ENCODE measurements around the gene MS4A6E. TPM values are rescaled to one million over a fixed set of nuclear protein-coding genes. Genes with fewer than 3 reads are reported as not detected.
"Not testable (repeated sequence)": the region's sequence is repeated elsewhere in the genome, so short reads cannot be mapped to it uniquely, and the experiment has no call there.

The MS4A6E gene
- total RNA-seq, 5 donors from 2014 or later (not counting 1 experiment from before 2014, with no cell fraction given): not detected

DNA sequence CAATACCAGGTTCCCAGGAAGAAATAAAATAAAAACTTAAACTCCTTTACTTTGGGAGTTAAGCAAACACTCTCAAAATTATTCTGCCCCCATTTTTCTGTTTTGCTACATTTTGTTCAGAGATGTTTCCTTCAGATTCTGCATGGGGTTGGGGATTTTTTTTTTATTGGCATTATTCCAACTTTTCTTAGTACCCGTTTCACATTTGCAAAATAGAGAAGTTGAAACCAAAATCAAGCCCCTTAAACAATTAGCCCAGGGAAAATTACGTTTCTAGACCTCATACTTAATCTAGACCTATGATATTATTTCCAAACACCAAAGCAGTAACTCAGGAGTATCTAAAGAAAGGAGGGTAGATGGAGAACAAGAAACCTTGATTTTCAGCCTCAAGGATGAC, 30.7 kb downstream of the MS4A6E start:
- POLR2A ChIA-PET: no interaction called here
- CTCF ChIA-PET: no interaction called here
- ATAC-seq (replicated peaks in 1 of 4): no peak
- Histone ChIP-seq H3K36me3 (ENCODE audit: control insufficient read depth in 2 of 2, extremely low read depth in 1 of 2, insufficient read depth in 1 of 2, low read length in 1 of 2) (no peaks in the 10 kb centered on the region), H3K27ac (ENCODE audit: low read length) (no peak overlapping the region), H3K4me3 (ENCODE audit: control insufficient read depth in 1 of 2, extremely low read depth in 1 of 2, low read length in 1 of 2) (no peak overlapping the region), H3K9me3 (no peaks in the 10 kb centered on the region), H3K27me3 (replicated peaks in 1 of 2; ENCODE audit: control insufficient read depth in 2 of 2, extremely low read depth in 1 of 2, insufficient read depth in 2 of 2, low read length in 1 of 2) (peaks cover 0 to 12% of the 10 kb centered on the region in 2 experiments), H3K4me1 (ENCODE audit: control insufficient read depth in 1 of 2, extremely low read depth in 1 of 2, insufficient read depth in 2 of 2, low read length in 2 of 2) (no peaks in the 10 kb centered on the region)
- Mint-ChIP-seq H3K36me3 (no peaks in the 10 kb centered on the region), H3K4me3 (no peak overlapping the region), H3K27me3 (peaks cover 4 to 5% of the 10 kb centered on the region in 2 donors), H3K27ac (no peak overlapping the region), H3K9me3 (peaks cover 0 to 9% (median 1%) of the 10 kb centered on the region in 3 donors), H3K4me1 (peaks cover 0 to 3% (median 0%) of the 10 kb centered on the region in 3 donors)
- no CpG with 5 or more reads among the region's 2 CpGs for WGBS (ENCODE audit: insufficient coverage)
- no peak for DNase-seq

DNA sequence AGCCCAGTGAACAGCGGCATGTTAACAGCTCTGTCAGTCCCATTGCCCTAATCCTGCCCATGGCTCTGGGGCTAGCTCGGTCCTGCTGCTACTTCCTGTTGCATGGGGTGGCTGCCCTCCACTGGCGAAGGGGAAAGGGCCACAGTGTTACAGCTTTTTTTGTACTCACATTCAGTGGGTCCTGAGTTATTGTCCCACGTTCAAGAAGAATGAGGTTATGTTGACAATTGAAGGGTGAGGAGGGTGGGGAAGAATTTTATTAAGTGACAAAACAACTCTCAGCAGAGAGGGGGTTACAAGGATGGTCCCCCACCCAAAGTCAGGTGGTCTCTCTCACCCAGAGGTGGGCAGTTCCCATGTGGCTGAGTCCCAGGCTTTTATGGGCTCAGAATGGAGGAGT, 33.6 kb downstream of the MS4A6E start:
- DNase-seq (no peak), ATAC-seq (replicated peaks in 1 of 4) (no peak)
- Mint-ChIP-seq H3K27ac (no peak overlapping the region), H3K9me3 (no peaks in the 10 kb centered on the region), H3K4me3 (no peak overlapping the region), H3K4me1 (peaks cover 0 to 3% (median 0%) of the 10 kb centered on the region in 3 donors), H3K36me3 (no peaks in the 10 kb centered on the region), H3K27me3 (peaks cover 16 to 19% of the 10 kb centered on the region in 2 donors)
- POLR2A ChIA-PET: no interaction called here
- no peaks in the 10 kb centered on the region for H3K4me1 ChIP-seq (ENCODE audit: control insufficient read depth in 1 of 2, extremely low read depth in 1 of 2, insufficient read depth in 2 of 2, low read length in 2 of 2)
- CTCF ChIA-PET: no interaction called here
- no peaks in the 10 kb centered on the region for H3K36me3 ChIP-seq (ENCODE audit: control insufficient read depth in 2 of 2, extremely low read depth in 1 of 2, insufficient read depth in 1 of 2, low read length in 1 of 2)
- WGBS (ENCODE audit: insufficient coverage): 74% methylated on average over 3 of the region's 4 CpGs
- no peaks in the 10 kb centered on the region for H3K9me3 ChIP-seq
- no peak overlapping the region for H3K27ac ChIP-seq (ENCODE audit: low read length)
- no peak overlapping the region for H3K4me3 ChIP-seq (ENCODE audit: control insufficient read depth in 1 of 2, extremely low read depth in 1 of 2, low read length in 1 of 2)
- H3K27me3 ChIP-seq (replicated peaks in 1 of 2; ENCODE audit: control insufficient read depth in 2 of 2, extremely low read depth in 1 of 2, insufficient read depth in 2 of 2, low read length in 1 of 2): peaks cover 0 to 12% of the 10 kb centered on the region in 2 experiments

GRCh38 chr11:60362241-60362640, 35.2 kb downstream of the MS4A6E start:
- no peaks in the 10 kb centered on the region for H3K36me3 ChIP-seq (ENCODE audit: control insufficient read depth in 2 of 2, extremely low read depth in 1 of 2, insufficient read depth in 1 of 2, low read length in 1 of 2)
- no peak overlapping the region for H3K27ac Mint-ChIP-seq
- ATAC-seq (replicated peaks in 1 of 4) (no peak), DNase-seq (no peak)
- no peak overlapping the region for H3K27ac ChIP-seq (ENCODE audit: low read length)
- no peaks in the 10 kb centered on the region for H3K9me3 Mint-ChIP-seq
- H3K36me3 Mint-ChIP-seq: no peaks in the 10 kb centered on the region
- WGBS (ENCODE audit: insufficient coverage): no CpG with 5 or more reads among the region's 1 CpG
- H3K4me3 Mint-ChIP-seq: no peak overlapping the region
- H3K9me3 ChIP-seq: no peaks in the 10 kb centered on the region
- peaks cover 0 to 9% of the 10 kb centered on the region in 2 experiments for H3K27me3 ChIP-seq (replicated peaks in 1 of 2; ENCODE audit: control insufficient read depth in 2 of 2, extremely low read depth in 1 of 2, insufficient read depth in 2 of 2, low read length in 1 of 2)
- H3K4me1 ChIP-seq (ENCODE audit: control insufficient read depth in 1 of 2, extremely low read depth in 1 of 2, insufficient read depth in 2 of 2, low read length in 2 of 2): no peaks in the 10 kb centered on the region
- ChIA-PET CTCF (interaction anchor here in 1 of 2 donors (0.8 to 1.7 kb wide), 3 partner anchors 13 to 258 kb away, joined by 3 to 4 read pairs (median 3); no protein-coding TSS in a partner anchor), POLR2A (no interaction called here)
- no peak overlapping the region for H3K4me3 ChIP-seq (ENCODE audit: control insufficient read depth in 1 of 2, extremely low read depth in 1 of 2, low read length in 1 of 2)
- H3K27me3 Mint-ChIP-seq: peaks cover 16 to 19% of the 10 kb centered on the region in 2 donors
- peaks cover 0 to 3% (median 0%) of the 10 kb centered on the region in 3 donors for H3K4me1 Mint-ChIP-seq

GRCh38 chr11:60363542-60364470, 36.8 kb downstream of the MS4A6E start:
- H3K4me1 Mint-ChIP-seq: no peaks in the 10 kb centered on the region
- H3K4me3 ChIP-seq (ENCODE audit: control insufficient read depth in 1 of 2, extremely low read depth in 1 of 2, low read length in 1 of 2): no peak overlapping the region
- H3K27ac ChIP-seq (ENCODE audit: low read length): no peak overlapping the region
- H3K27me3 Mint-ChIP-seq: peaks cover 16 to 23% of the 10 kb centered on the region in 2 donors
- CTCF ChIA-PET: interaction anchor here (0.6 to 1.7 kb wide), 13 partner anchors 9 to 255 kb away, joined by 3 to 10 read pairs (median 4); no protein-coding TSS in a partner anchor
- no peak overlapping the region for H3K4me3 Mint-ChIP-seq
- peak in 32 of 35 experiments; percentile 10 to 75 (median 30) for DNase-seq
- ATAC-seq (replicated peaks in 1 of 4): peak in 2 of 4 experiments; percentile 43 to 46
- no peaks in the 10 kb centered on the region for H3K36me3 Mint-ChIP-seq
- POLR2A ChIA-PET: no interaction called here
- WGBS (ENCODE audit: insufficient coverage): 60% methylated on average over 3 of the region's 7 CpGs
- H3K4me1 ChIP-seq (ENCODE audit: control insufficient read depth in 1 of 2, extremely low read depth in 1 of 2, insufficient read depth in 2 of 2, low read length in 2 of 2): no peaks in the 10 kb centered on the region
- H3K36me3 ChIP-seq (ENCODE audit: control insufficient read depth in 2 of 2, extremely low read depth in 1 of 2, insufficient read depth in 1 of 2, low read length in 1 of 2): no peaks in the 10 kb centered on the region
- H3K27me3 ChIP-seq (replicated peaks in 1 of 2; ENCODE audit: control insufficient read depth in 2 of 2, extremely low read depth in 1 of 2, insufficient read depth in 2 of 2, low read length in 1 of 2): peaks cover 0 to 9% of the 10 kb centered on the region in 2 experiments
- H3K9me3 ChIP-seq: no peaks in the 10 kb centered on the region
- H3K27ac Mint-ChIP-seq: peak overlapping the region in 1 of 2 donors; percentile 47
- H3K9me3 Mint-ChIP-seq: no peaks in the 10 kb centered on the region

GRCh38 chr11:60366262-60366904, 39.3 kb downstream of the MS4A6E start:
- H3K27me3 ChIP-seq (replicated peaks in 1 of 2; ENCODE audit: control insufficient read depth in 2 of 2, extremely low read depth in 1 of 2, insufficient read depth in 2 of 2, low read length in 1 of 2); H3K9me3 ChIP-seq; H3K4me1 ChIP-seq (ENCODE audit: control insufficient read depth in 1 of 2, extremely low read depth in 1 of 2, insufficient read depth in 2 of 2, low read length in 2 of 2); H3K36me3 Mint-ChIP-seq; H3K36me3 ChIP-seq (ENCODE audit: control insufficient read depth in 2 of 2, extremely low read depth in 1 of 2, insufficient read depth in 1 of 2, low read length in 1 of 2); H3K4me3 Mint-ChIP-seq; POLR2A ChIA-PET; CTCF ChIA-PET; ATAC-seq (replicated peaks in 1 of 4); H3K27ac Mint-ChIP-seq; H3K4me3 ChIP-seq (ENCODE audit: control insufficient read depth in 1 of 2, extremely low read depth in 1 of 2, low read length in 1 of 2); DNase-seq; H3K9me3 Mint-ChIP-seq; H3K27ac ChIP-seq (ENCODE audit: low read length); H3K4me1 Mint-ChIP-seq: not testable (repeated sequence)
- 97% methylated on average over 7 of the region's 15 CpGs for WGBS (ENCODE audit: insufficient coverage)
- H3K27me3 Mint-ChIP-seq: peaks cover 21 to 25% of the 10 kb centered on the region in 2 donors

GRCh38 chr11:60367009-60367408, 40.0 kb downstream of the MS4A6E start:
- no peaks in the 10 kb centered on the region for H3K4me1 Mint-ChIP-seq
- CTCF ChIA-PET: no interaction called here
- H3K4me1 ChIP-seq (ENCODE audit: control insufficient read depth in 1 of 2, extremely low read depth in 1 of 2, insufficient read depth in 2 of 2, low read length in 2 of 2): no peaks in the 10 kb centered on the region

More at GRCh38 chr11:60367009-60367408, 40.0 kb downstream of the MS4A6E start:
- Mint-ChIP-seq H3K9me3 (no peaks in the 10 kb centered on the region), H3K27me3 (peaks cover 23 to 30% of the 10 kb centered on the region in 2 donors), H3K4me3 (no peak overlapping the region), H3K27ac (no peak overlapping the region), H3K36me3 (no peaks in the 10 kb centered on the region)
- ATAC-seq (replicated peaks in 1 of 4): no peak
- WGBS (ENCODE audit: insufficient coverage): 0% methylated on average over 1 of the region's 2 CpGs
- POLR2A ChIA-PET: no interaction called here
- DNase-seq: no peak
- Histone ChIP-seq H3K4me3 (ENCODE audit: control insufficient read depth in 1 of 2, extremely low read depth in 1 of 2, low read length in 1 of 2) (no peak overlapping the region), H3K27ac (ENCODE audit: low read length) (no peak overlapping the region), H3K36me3 (ENCODE audit: control insufficient read depth in 2 of 2, extremely low read depth in 1 of 2, insufficient read depth in 1 of 2, low read length in 1 of 2) (no peaks in the 10 kb centered on the region), H3K9me3 (no peaks in the 10 kb centered on the region), H3K27me3 (replicated peaks in 1 of 2; ENCODE audit: control insufficient read depth in 2 of 2, extremely low read depth in 1 of 2, insufficient read depth in 2 of 2, low read length in 1 of 2) (no peaks in the 10 kb centered on the region)
